ENCODE data around the gene FSIP1.

FSIP1 gene

GRCh38 chr15:39613271-39613670 is 169.4 kb downstream of the FSIP1 start:
- H3K9me3 ChIP-seq (ENCODE audit: insufficient read depth, low read depth, low read length): peaks cover 10% of the 10 kb centered on the region; the same call in 1 of the 2 replicates
- H3K9ac ChIP-seq (ENCODE audit: low read depth, low read length): no peak overlapping the region
- H3K4me3 ChIP-seq (ENCODE audit: low read length): no peak overlapping the region
- no peaks in the 10 kb centered on the region for H3K4me1 ChIP-seq (ENCODE audit: insufficient read depth, low read length)
- H3K27me3 ChIP-seq (ENCODE audit: insufficient read depth, low read length): no peaks in the 10 kb centered on the region
- H3K27ac ChIP-seq (ENCODE audit: low read depth, low read length): no peak overlapping the region
- H3K36me3 ChIP-seq (ENCODE audit: insufficient read depth, low read length): no peaks in the 10 kb centered on the region

GRCh38 chr15:39610665-39611064 is 172.0 kb downstream of the FSIP1 start:
- Histone ChIP-seq H3K27me3 (ENCODE audit: insufficient read depth, low read length) (no peaks in the 10 kb centered on the region), H3K4me3 (ENCODE audit: low read length) (no peak overlapping the region), H3K9me3 (ENCODE audit: insufficient read depth, low read depth, low read length) (peaks cover 10% of the 10 kb centered on the region; the same call in 1 of the 2 replicates), H3K27ac (ENCODE audit: low read depth, low read length) (no peak overlapping the region), H3K9ac (ENCODE audit: low read depth, low read length) (no peak overlapping the region), H3K4me1 (ENCODE audit: insufficient read depth, low read length) (no peaks in the 10 kb centered on the region), H3K36me3 (ENCODE audit: insufficient read depth, low read length) (no peaks in the 10 kb centered on the region)

GRCh38 chr15:39609166-39609916 is 173.3 kb downstream of the FSIP1 start:
- 88% methylated on average over 4 of the region's 4 CpGs for WGBS
- Histone ChIP-seq H3K4me1 (ENCODE audit: insufficient read depth, low read length) (no peaks in the 10 kb centered on the region), H3K9ac (ENCODE audit: low read depth, low read length) (no peak overlapping the region), H3K9me3 (ENCODE audit: insufficient read depth, low read depth, low read length) (peaks cover 10% of the 10 kb centered on the region; the same call in 1 of the 2 replicates), H3K27ac (ENCODE audit: low read depth, low read length) (no peak overlapping the region), H3K36me3 (ENCODE audit: insufficient read depth, low read length) (no peaks in the 10 kb centered on the region), H3K27me3 (ENCODE audit: insufficient read depth, low read length) (no peaks in the 10 kb centered on the region), H3K4me3 (ENCODE audit: low read length) (no peak overlapping the region)

GRCh38 chr15:39608185-39609139 is 174.2 kb downstream of the FSIP1 start:
- Histone ChIP-seq H3K27ac (ENCODE audit: low read depth, low read length) (no peak overlapping the region), H3K9ac (ENCODE audit: low read depth, low read length) (no peak overlapping the region), H3K36me3 (ENCODE audit: insufficient read depth, low read length) (no peaks in the 10 kb centered on the region), H3K4me3 (ENCODE audit: low read length) (no peak overlapping the region), H3K27me3 (ENCODE audit: insufficient read depth, low read length) (no peaks in the 10 kb centered on the region), H3K4me1 (ENCODE audit: insufficient read depth, low read length) (no peaks in the 10 kb centered on the region), H3K9me3 (ENCODE audit: insufficient read depth, low read depth, low read length) (peaks cover 10% of the 10 kb centered on the region; the same call in 1 of the 2 replicates)
- WGBS: 96% methylated on average over 1 of the region's 2 CpGs

- Histone ChIP-seq H3K27me3 (ENCODE audit: insufficient read depth, low read length) (no peaks in the 10 kb centered on the region), H3K9ac (ENCODE audit: low read depth, low read length) (no peak overlapping the region), H3K4me1 (ENCODE audit: insufficient read depth, low read length) (no peaks in the 10 kb centered on the region), H3K4me3 (ENCODE audit: low read length) (no peak overlapping the region), H3K9me3 (ENCODE audit: insufficient read depth, low read depth, low read length) (0 out of 2 replicates have a peak, but pooled peaks cover 5% of the 10 kb centered on the region), H3K27ac (ENCODE audit: low read depth, low read length) (no peak overlapping the region), H3K36me3 (ENCODE audit: insufficient read depth, low read length) (no peaks in the 10 kb centered on the region)
- WGBS: 89% methylated on average over 1 of the region's 1 CpG
These were observed 177.5 kb downstream of the FSIP1 start for GRCh38 chr15:39605146-39605545.

GRCh38 chr15:39602143-39602542 is 180.5 kb downstream of the FSIP1 start:
- WGBS: 50% methylated on average over 5 of the region's 5 CpGs

GRCh38 chr15:39599871-39600270 is 182.8 kb downstream of the FSIP1 start:
- Histone ChIP-seq H3K27ac (ENCODE audit: low read depth, low read length) (no peak overlapping the region), H3K4me3 (ENCODE audit: low read length) (no peak overlapping the region), H3K4me1 (ENCODE audit: insufficient read depth, low read length) (peaks cover 3% of the 10 kb centered on the region; the same call in 1 of the 2 replicates), H3K9me3 (ENCODE audit: insufficient read depth, low read depth, low read length) (no peaks in the 10 kb centered on the region), H3K27me3 (ENCODE audit: insufficient read depth, low read length) (no peaks in the 10 kb centered on the region), H3K9ac (ENCODE audit: low read depth, low read length) (no peak overlapping the region), H3K36me3 (ENCODE audit: insufficient read depth, low read length) (peaks cover 27% of the 10 kb centered on the region)
- WGBS: 96% methylated on average over 2 of the region's 2 CpGs

More at GRCh38 chr15:39602143-39602542, 180.5 kb downstream of the FSIP1 start:
- H3K36me3 ChIP-seq (ENCODE audit: insufficient read depth, low read length): peaks cover 4% of the 10 kb centered on the region
- H3K4me1 ChIP-seq (ENCODE audit: insufficient read depth, low read length): no peaks in the 10 kb centered on the region
- H3K9me3 ChIP-seq (ENCODE audit: insufficient read depth, low read depth, low read length): no peaks in the 10 kb centered on the region
- H3K9ac ChIP-seq (ENCODE audit: low read depth, low read length): no peak overlapping the region
- H3K27ac ChIP-seq (ENCODE audit: low read depth, low read length): no peak overlapping the region
- no peaks in the 10 kb centered on the region for H3K27me3 ChIP-seq (ENCODE audit: insufficient read depth, low read length)
- no peak overlapping the region for H3K4me3 ChIP-seq (ENCODE audit: low read length)

- Histone ChIP-seq H3K9ac (ENCODE audit: low read depth, low read length) (no peak overlapping the region), H3K9me3 (ENCODE audit: insufficient read depth, low read depth, low read length) (no peaks in the 10 kb centered on the region), H3K36me3 (ENCODE audit: insufficient read depth, low read length) (peaks cover 34% of the 10 kb centered on the region), H3K27me3 (ENCODE audit: insufficient read depth, low read length) (no peaks in the 10 kb centered on the region), H3K27ac (ENCODE audit: low read depth, low read length) (no peak overlapping the region), H3K4me3 (ENCODE audit: low read length) (no peak overlapping the region), H3K4me1 (ENCODE audit: insufficient read depth, low read length) (peaks cover 3% of the 10 kb centered on the region; the same call in 1 of the 2 replicates)
- 90% methylated on average over 12 of the region's 12 CpGs for WGBS
These were observed 183.4 kb downstream of the FSIP1 start for GRCh38 chr15:39598958-39599845.

- Histone ChIP-seq H3K4me3 (ENCODE audit: low read length) (no peak overlapping the region), H3K9me3 (ENCODE audit: insufficient read depth, low read depth, low read length) (no peaks in the 10 kb centered on the region), H3K27ac (ENCODE audit: low read depth, low read length) (no peak overlapping the region), H3K9ac (ENCODE audit: low read depth, low read length) (no peak overlapping the region), H3K27me3 (ENCODE audit: insufficient read depth, low read length) (no peaks in the 10 kb centered on the region), H3K4me1 (ENCODE audit: insufficient read depth, low read length) (peaks cover 3% of the 10 kb centered on the region; the same call in 1 of the 2 replicates), H3K36me3 (ENCODE audit: insufficient read depth, low read length) (peaks cover 42% of the 10 kb centered on the region)
- 86% methylated on average over 2 of the region's 3 CpGs for WGBS
These were observed 184.3 kb downstream of the FSIP1 start for GRCh38 chr15:39598186-39598850.

- Histone ChIP-seq H3K27ac (ENCODE audit: low read depth, low read length) (no peak overlapping the region), H3K36me3 (ENCODE audit: insufficient read depth, low read length) (peaks cover 48% of the 10 kb centered on the region)
These were observed 184.9 kb downstream of the FSIP1 start for GRCh38 chr15:39597751-39598185.

More at GRCh38 chr15:39597751-39598185, 184.9 kb downstream of the FSIP1 start:
- Histone ChIP-seq H3K4me3 (ENCODE audit: low read length) (no peak overlapping the region), H3K9me3 (ENCODE audit: insufficient read depth, low read depth, low read length) (no peaks in the 10 kb centered on the region), H3K4me1 (ENCODE audit: insufficient read depth, low read length) (peaks cover 3% of the 10 kb centered on the region; the same call in 1 of the 2 replicates), H3K27me3 (ENCODE audit: insufficient read depth, low read length) (no peaks in the 10 kb centered on the region), H3K9ac (ENCODE audit: low read depth, low read length) (no peak overlapping the region)
- WGBS: 96% methylated on average over 6 of the region's 6 CpGs
